DND-41 (cell line): Measurements from ENCODE around the gene GCHFR.

Experiments
- CTCF ChIP-seq: IDR thresholded peaks from 2 replicates; pipeline ENCODE4 v1.5.1; 2012; ENCODE audit warnings: borderline replicate concordance, low read length, moderate library complexity, mild to moderate bottlenecking; ENCODE audit not compliant: poor library complexity, severe bottlenecking; ENCODE audit errors: extremely low read depth
- EZH2 ChIP-seq: IDR thresholded peaks from 3 replicates; pipeline ENCODE4 v1.6.1; 2012; ENCODE audit warnings: borderline replicate concordance, low read depth, mild to moderate bottlenecking, moderate library complexity, low read length, inconsistent platforms; ENCODE audit not compliant: severe bottlenecking

- no peak for TF ChIP-seq CTCF
- TF ChIP-seq EZH2 = no peak
Observed at GRCh38 chr15:40736575-40736974, 27.3 kb upstream of the GCHFR start.
